GM12878 (cell line): ENCODE measurements around the gene C16orf74. TPM values are rescaled to one million over a fixed set of nuclear protein-coding genes. Genes with fewer than 3 reads are reported as not detected.

ENCODE experiments used
- BCL3 ChIP-seq: IDR thresholded peaks from 2 replicates; pipeline ENCODE4 v1.6.1; 2011; ENCODE audit warnings: borderline replicate concordance, low read depth, mild to moderate bottlenecking, moderate library complexity, low read length; ENCODE audit not compliant: insufficient read depth, poor library complexity, severe bottlenecking
- BHLHE40 ChIP-seq, 2 experiments: fragments of 450-650 bp in 1 of 2; IDR thresholded peaks; 2 replicates each; pipeline ENCODE4 v1.6.1; 2011 to 2017; ENCODE audit warnings: low read depth in 2 of 2, borderline replicate concordance in 1 of 2, improper control_type of control experiment in 1 of 2, low read length in 1 of 2, mild to moderate bottlenecking in 1 of 2
- BMI1 ChIP-seq: fragments of 450-650 bp; IDR thresholded peaks from 2 replicates; pipeline ENCODE4 v1.6.1; 2016; ENCODE audit warnings: mild to moderate bottlenecking, moderate library complexity, borderline replicate concordance
- ELK1 ChIP-seq: IDR thresholded peaks from 2 replicates; pipeline ENCODE4 v1.6.1; 2012; ENCODE audit warnings: low read depth, low read length, improper control_type of control experiment
- HDAC2 ChIP-seq: fragments of 200-600 bp; sonication (generic); IDR thresholded peaks from 2 replicates; pipeline ENCODE4 v1.6.1; 2017
- IKZF2 ChIP-seq, 2 experiments: fragments of 450-650 bp; IDR thresholded peaks; 2 replicates each; pipeline ENCODE4 v1.6.1; 2017; ENCODE audit warnings: mild to moderate bottlenecking in 2 of 2, moderate library complexity in 2 of 2
- KAT2A ChIP-seq: conservative IDR thresholded peaks from 2 replicates; pipeline ENCODE4 v1.6.1; 2011; ENCODE audit warnings: low read depth, low read length; ENCODE audit not compliant: control insufficient read depth
- NKRF ChIP-seq: fragments of 450-650 bp; conservative IDR thresholded peaks from 2 replicates; pipeline ENCODE4 v1.6.1; 2017; ENCODE audit warnings: mild to moderate bottlenecking, moderate library complexity
- NR2F1 ChIP-seq: fragments of 450-650 bp; conservative IDR thresholded peaks from 2 replicates; pipeline ENCODE4 v1.6.1; 2017; ENCODE audit warnings: mild to moderate bottlenecking
- PAX8 ChIP-seq: fragments of 450-650 bp; IDR thresholded peaks from 2 replicates; pipeline ENCODE4 v1.6.1; 2017; ENCODE audit warnings: mild to moderate bottlenecking, moderate library complexity
- PML ChIP-seq: IDR thresholded peaks from 2 replicates; pipeline ENCODE4 v1.6.1; 2012; ENCODE audit warnings: low read length, inconsistent platforms
- RUNX3 ChIP-seq: IDR thresholded peaks from 2 replicates; pipeline ENCODE4 v1.6.1; 2012; ENCODE audit warnings: low read length, inconsistent platforms
- STAT3 ChIP-seq: IDR thresholded peaks from 2 replicates; pipeline ENCODE4 v1.6.1; 2011; ENCODE audit warnings: low read depth, low read length, improper control_type of control experiment
- SUPT20H ChIP-seq: IDR thresholded peaks from 2 replicates; pipeline ENCODE4 v1.6.1; 2011; ENCODE audit warnings: low read depth, mild to moderate bottlenecking, low read length, moderate library complexity, borderline replicate concordance; ENCODE audit not compliant: control insufficient read depth
- ZNF384 ChIP-seq: IDR thresholded peaks from 2 replicates; pipeline ENCODE4 v1.6.1; 2012; ENCODE audit warnings: low read depth, mild to moderate bottlenecking, low read length, improper control_type of control experiment, borderline replicate concordance
- polyA plus RNA-seq, 11 experiments: library from polyadenylated mRNA; depleted of rRNA in 4 of 11; unstranded in 6 of 11; stranded (reverse) in 5 of 11; fragments of >200 nt; fragmentation: Nextera tagmentation in 4 of 11; fragmentation: Illumina TruSeq in 1 of 11; extraction: Ambion mirVana in 4 of 11; extraction: Trizol in 1 of 11; gene quantifications; 1 replicate in 1 of 11; 2 replicates in 10 of 11; pipeline versions ENCODE4 v1.2.1 to v1.2.3, GENCODE V29; 2011 to 2016; ENCODE audit warnings: inconsistent platforms in 2 of 11, missing spikeins in 2 of 11, low read depth in 1 of 11
- total RNA-seq, 4 experiments: library from RNA; depleted of rRNA in 3 of 4; stranded (reverse); fragments of >200 nt in 3 of 4; fragmentation: Illumina TruSeq in 1 of 4; extraction: Trizol in 1 of 4; gene quantifications; 2 replicates each; pipeline versions ENCODE4 v1.2.1 to v1.2.3, GENCODE V29; 2013 to 2021
- TF ChIP-seq, protein P1 (sequence below): fragments of 450-650 bp; IDR thresholded peaks from 2 replicates; pipeline ENCODE4 v1.6.1; 2017; ENCODE audit warnings: low read depth, mild to moderate bottlenecking, moderate library complexity
- TF ChIP-seq, protein P2 (sequence below): IDR thresholded peaks from 2 replicates; pipeline ENCODE4 v1.6.1; 2012; ENCODE audit warnings: low read length, inconsistent platforms
- TF ChIP-seq, protein P3 (sequence below): fragments of 450-650 bp; IDR thresholded peaks from 2 replicates; pipeline ENCODE4 v1.6.1; 2017; ENCODE audit warnings: mild to moderate bottlenecking, low read depth, inconsistent platforms; ENCODE audit not compliant: poor library complexity, severe bottlenecking
- TF ChIP-seq, protein P4 (sequence below): IDR thresholded peaks from 2 replicates; pipeline ENCODE4 v1.6.1; 2012; ENCODE audit warnings: low read depth, low read length, improper control_type of control experiment

Gene C16orf74
- total and polyA plus RNA-seq, 10 of the 15 experiments (the other 5 are each of a cell fraction or from before 2014, with no cell fraction given), result 0.23 to 20.1 (median 6.8) TPM

- TF ChIP-seq NKRF, result peak; percentile 42; the same call in 1 of the 2 replicates
- TF ChIP-seq, protein P1, sequence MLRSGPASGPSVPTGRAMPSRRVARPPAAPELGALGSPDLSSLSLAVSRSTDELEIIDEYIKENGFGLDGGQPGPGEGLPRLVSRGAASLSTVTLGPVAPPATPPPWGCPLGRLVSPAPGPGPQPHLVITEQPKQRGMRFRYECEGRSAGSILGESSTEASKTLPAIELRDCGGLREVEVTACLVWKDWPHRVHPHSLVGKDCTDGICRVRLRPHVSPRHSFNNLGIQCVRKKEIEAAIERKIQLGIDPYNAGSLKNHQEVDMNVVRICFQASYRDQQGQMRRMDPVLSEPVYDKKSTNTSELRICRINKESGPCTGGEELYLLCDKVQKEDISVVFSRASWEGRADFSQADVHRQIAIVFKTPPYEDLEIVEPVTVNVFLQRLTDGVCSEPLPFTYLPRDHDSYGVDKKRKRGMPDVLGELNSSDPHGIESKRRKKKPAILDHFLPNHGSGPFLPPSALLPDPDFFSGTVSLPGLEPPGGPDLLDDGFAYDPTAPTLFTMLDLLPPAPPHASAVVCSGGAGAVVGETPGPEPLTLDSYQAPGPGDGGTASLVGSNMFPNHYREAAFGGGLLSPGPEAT, result no peak
- TF ChIP-seq ELK1, result peak; percentile 81
- TF ChIP-seq, protein P2, sequence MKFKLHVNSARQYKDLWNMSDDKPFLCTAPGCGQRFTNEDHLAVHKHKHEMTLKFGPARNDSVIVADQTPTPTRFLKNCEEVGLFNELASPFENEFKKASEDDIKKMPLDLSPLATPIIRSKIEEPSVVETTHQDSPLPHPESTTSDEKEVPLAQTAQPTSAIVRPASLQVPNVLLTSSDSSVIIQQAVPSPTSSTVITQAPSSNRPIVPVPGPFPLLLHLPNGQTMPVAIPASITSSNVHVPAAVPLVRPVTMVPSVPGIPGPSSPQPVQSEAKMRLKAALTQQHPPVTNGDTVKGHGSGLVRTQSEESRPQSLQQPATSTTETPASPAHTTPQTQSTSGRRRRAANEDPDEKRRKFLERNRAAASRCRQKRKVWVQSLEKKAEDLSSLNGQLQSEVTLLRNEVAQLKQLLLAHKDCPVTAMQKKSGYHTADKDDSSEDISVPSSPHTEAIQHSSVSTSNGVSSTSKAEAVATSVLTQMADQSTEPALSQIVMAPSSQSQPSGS, result peak; percentile 75
- no peak for TF ChIP-seq IKZF2 (IDR thresholded peaks at IDR 0.05)
- TF ChIP-seq BHLHE40 (IDR thresholded peaks at IDR 0.05; ENCODE audit: borderline replicate concordance in 1 of 2, low read depth in 2 of 2, low read length in 1 of 2), result peak; percentile 42 to 79
- no peak for TF ChIP-seq HDAC2
- TF ChIP-seq, protein P3, sequence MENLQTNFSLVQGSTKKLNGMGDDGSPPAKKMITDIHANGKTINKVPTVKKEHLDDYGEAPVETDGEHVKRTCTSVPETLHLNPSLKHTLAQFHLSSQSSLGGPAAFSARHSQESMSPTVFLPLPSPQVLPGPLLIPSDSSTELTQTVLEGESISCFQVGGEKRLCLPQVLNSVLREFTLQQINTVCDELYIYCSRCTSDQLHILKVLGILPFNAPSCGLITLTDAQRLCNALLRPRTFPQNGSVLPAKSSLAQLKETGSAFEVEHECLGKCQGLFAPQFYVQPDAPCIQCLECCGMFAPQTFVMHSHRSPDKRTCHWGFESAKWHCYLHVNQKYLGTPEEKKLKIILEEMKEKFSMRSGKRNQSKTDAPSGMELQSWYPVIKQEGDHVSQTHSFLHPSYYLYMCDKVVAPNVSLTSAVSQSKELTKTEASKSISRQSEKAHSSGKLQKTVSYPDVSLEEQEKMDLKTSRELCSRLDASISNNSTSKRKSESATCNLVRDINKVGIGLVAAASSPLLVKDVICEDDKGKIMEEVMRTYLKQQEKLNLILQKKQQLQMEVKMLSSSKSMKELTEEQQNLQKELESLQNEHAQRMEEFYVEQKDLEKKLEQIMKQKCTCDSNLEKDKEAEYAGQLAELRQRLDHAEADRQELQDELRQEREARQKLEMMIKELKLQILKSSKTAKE, result no peak
- no peak for TF ChIP-seq KAT2A
- TF ChIP-seq RUNX3, result peak; percentile 27
- no peak for TF ChIP-seq SUPT20H
- no peak for TF ChIP-seq BCL3
- peak; percentile 73 for TF ChIP-seq PML
- no peak for TF ChIP-seq ZNF384
- TF ChIP-seq STAT3, result no peak
- no peak for TF ChIP-seq BMI1
- no peak for TF ChIP-seq PAX8
- TF ChIP-seq, protein P4, sequence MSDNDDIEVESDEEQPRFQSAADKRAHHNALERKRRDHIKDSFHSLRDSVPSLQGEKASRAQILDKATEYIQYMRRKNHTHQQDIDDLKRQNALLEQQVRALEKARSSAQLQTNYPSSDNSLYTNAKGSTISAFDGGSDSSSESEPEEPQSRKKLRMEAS, result peak; percentile 40
- TF ChIP-seq NR2F1, result peak; percentile 92
Observed at GRCh38 chr16:85799497-85800320, 48.8 kb upstream of the C16orf74 start, which contains the start of the genes COX4I1 and EMC8 (continued).
